GM15510 (cell line): ENCODE results near the gene PHLPP2.

Source experiments
- POLR2A ChIP-seq: IDR thresholded peaks from 3 replicates; pipeline ENCODE4 v1.6.1; 2011; ENCODE audit warnings: borderline replicate concordance; ENCODE audit not compliant: insufficient read length; ENCODE audit errors: extremely low read depth

PHLPP2 gene

DNA sequence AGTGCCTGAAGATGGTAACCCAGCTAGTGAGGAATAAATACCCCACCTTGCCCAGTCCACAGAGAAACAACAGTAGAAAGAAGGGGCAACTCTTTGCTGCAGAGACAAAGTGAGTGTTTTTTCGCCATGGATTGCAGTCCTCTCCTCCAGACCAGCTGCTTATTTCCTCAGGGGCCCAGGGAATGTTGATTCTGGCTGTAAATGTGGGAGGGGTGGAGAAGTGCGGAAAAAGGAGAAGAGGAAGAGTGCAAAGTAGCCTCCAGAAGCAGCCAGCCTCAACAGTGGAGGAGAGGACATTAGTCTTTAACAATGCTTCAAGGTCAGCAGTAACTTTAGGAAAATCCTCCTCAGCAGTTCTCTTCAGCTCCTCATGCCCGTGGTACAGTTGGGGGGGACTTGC, 8.1 kb upstream of the PHLPP2 start:
- TF ChIP-seq POLR2A: no peak

DNA sequence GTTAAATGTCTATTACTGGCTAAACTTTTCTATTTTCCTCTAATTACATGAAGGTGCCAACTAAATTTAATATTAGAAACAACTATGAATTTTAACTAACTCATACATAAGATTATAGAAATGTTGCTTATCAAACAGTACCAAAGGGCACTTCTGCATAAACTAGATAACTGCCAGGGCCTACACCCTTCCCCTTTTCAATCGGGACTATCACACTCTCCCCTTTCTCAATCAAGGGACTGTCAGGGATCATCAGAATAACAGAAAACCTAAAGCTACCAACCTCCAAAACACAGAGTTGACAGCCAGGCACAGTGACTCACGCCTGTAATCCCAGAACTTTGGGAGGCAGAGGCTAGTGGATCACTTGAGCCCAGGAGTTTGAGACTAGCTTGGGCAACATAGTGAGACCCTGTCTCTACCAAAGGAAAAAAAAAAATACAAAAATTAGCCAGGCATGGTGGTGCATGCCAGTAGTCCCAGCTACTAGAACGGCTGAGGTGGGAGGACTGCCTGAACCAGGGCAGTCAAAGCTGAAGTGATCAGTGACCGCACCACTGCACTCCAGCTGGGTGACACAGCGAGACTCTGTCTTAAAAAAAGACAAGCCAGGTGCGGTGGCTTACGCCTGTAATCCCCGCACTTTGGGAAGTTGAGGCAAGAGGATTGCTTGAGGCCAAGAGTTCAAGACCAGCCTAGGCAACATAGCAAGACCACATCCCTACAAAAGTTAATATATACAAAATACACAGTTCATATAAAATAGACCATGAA, 3.2 kb upstream of the PHLPP2 start:
- no peak for TF ChIP-seq POLR2A

GRCh38 chr16:71726476-71727315, 2.2 kb upstream of the PHLPP2 start:
- TF ChIP-seq POLR2A: no peak

GRCh38 chr16:71723537-71724319, 773 bp downstream of the PHLPP2 start:
- TF ChIP-seq POLR2A: peak; percentile 49

DNA sequence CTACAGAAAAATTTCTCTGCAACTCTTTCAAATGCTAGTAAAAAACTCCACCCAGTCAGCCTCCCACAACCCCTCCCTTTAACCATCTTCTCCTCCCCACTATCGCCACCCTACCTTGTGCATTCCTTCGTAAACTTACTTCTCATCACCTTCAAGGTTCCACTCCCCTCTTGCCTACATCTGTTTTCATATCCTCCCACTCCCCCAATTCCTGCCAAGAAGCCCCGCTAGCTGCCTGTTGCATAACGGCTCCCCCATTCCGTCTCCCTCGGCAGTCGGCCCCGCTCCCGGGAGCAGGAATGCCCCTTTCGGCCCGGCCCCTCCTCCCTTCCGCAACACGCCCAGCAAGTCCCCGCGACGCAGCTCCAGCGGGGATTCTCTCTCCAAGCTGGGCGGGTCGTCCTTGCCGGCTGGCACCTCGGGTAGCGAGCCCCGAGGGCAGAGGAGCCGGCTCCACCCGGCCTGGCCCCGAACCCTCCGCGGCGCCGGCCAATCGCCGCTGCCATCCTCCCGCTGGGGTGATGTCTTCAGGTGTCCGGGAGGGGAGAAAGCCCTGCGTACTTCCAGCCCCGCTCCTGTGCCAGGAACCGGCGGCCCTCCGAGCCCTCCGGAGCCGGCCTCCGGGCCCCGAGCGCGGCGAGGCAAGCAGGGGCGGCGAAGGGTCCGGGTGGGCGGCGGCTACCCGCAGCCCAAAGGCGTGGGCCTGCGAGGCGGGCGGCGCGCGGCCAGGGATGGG, 1.5 kb downstream of the PHLPP2 start:
- no peak for TF ChIP-seq POLR2A

DNA sequence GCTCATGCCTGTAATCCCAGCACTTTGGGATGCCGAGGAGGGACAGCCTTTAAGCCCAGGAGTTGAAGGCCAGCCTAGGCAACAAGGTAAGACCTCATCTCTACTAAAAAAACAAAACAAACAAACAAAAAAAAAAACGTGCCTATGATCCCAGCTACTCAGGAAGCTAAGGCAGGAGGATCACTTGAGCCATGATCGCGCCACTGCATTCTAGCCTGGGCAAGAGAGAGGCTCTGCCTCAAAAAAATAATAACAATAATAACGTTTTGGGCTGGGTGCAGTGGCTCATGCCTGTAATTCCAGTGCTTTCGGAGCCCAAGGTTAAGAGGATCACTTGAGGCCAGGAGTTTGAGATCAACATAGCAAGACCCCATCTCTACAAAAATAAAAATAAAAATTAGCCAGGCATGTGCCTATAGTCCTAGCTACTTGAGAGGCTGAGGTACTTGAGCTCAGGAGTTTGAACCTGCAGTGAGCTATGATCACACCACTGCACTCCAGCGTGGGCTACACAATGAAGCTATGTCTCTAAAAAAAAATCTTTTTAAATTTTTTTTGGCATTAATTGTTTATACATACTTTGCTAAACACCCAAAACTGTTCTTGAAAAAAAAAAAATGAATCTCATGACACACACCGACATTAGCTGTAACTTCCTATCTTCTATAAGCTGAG, 3.3 kb downstream of the PHLPP2 start:
- no peak for TF ChIP-seq POLR2A

DNA sequence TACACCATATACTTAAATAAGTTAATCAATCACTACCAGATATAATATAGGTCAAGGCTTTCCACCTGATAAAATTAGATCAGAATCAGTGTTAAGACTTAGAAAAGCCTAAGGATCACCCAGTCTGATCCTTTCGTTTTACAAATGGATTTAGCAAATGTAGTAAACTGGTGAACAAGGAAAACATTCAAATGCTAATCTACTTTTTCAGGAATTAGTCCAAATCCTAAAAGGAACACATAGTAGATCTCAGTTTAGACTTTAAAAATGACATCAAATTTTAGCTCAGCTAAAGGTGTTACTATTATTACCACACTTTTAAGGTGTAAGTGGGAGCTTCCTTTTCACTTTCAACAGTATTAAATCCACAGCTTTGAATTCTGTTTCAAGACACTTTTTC, 12.0 kb downstream of the PHLPP2 start:
- no peak for TF ChIP-seq POLR2A

DNA sequence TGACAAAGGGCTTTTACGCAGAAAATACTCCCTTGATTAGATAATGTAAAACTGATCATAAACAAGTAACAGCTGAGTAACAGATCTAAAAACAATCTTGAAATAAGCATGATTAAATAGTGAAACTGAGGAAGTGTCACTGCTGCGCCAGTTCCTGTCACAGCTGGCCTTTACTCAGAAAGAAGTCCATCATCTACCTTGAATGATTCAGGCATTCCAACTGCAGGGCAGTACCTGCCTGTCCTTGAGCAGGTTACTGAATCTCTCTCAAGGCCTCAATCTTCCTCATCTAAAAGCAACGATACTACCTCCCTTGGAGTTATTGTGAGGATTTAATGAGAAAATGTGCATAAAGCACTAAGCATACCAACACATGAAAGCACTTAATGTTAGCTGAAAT, 12.7 kb downstream of the PHLPP2 start:
- TF ChIP-seq POLR2A: no peak

DNA sequence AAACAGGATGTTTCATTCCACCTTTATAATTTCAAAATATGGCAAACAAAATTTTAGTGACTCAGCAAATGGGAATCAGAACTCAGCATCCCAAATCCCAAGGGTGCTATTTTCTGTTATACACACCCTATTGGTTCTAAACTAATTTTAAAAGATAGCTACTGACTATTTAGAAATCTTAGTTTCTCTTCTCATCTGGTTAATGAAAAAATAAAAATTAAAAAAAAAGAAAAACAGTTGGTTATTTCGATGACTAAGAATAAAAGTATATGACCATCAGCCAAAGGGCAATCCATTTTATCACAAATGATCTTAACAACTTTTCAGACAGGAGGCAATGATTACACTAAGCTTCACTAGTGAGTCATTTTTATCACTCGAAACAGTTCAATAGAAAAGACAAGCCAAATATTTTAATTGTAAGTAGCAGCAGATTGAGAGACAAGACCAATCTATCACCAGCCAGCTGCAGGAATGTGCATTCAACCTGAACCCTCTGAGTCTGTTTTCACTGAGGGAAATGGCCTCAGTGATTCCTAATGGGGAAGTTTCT, 15.2 kb downstream of the PHLPP2 start:
- no peak for TF ChIP-seq POLR2A

GRCh38 chr16:71708696-71709095, 15.8 kb downstream of the PHLPP2 start:
- no peak for TF ChIP-seq POLR2A

DNA sequence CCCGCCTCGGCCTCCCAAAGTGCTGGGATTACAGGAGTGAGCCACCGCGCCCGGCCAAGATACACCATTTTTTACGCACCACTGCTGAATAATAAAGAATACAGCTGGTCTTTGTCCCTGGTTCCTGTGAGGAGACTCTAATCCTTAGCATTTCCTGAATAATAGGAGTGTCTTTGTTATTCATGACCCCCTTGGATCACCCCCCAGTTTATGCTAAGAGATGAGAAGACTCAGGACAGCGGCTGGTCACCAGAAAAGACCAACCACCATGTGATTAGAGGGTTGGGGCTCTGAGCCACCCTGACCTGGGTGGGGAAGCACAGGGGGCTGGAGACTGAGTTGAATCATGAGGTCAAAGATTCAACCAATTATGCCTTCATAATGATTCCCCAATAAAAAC, 17.3 kb downstream of the PHLPP2 start:
- no peak for TF ChIP-seq POLR2A

DNA sequence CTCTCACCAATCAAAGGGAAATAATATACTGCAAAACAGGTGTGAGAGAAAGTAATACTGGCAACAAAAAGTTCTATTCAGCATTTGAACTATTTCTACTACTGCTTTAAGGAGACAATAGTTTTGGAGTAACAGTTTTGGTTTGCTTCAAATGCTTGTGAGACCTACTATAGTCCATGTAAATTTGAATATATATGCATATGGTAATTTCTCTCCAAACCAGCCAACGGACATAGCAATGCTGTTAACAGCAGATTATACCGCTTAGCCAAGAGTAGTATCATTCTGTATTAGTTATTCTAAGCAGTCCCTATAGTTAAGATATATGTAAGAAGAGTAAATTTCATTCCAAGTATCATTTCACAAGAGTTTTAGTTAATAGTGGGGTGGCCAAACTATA, 18.5 kb downstream of the PHLPP2 start:
- TF ChIP-seq POLR2A: no peak

- no peak for TF ChIP-seq POLR2A
These were observed 21.2 kb downstream of the PHLPP2 start for GRCh38 chr16:71703333-71703732.

DNA sequence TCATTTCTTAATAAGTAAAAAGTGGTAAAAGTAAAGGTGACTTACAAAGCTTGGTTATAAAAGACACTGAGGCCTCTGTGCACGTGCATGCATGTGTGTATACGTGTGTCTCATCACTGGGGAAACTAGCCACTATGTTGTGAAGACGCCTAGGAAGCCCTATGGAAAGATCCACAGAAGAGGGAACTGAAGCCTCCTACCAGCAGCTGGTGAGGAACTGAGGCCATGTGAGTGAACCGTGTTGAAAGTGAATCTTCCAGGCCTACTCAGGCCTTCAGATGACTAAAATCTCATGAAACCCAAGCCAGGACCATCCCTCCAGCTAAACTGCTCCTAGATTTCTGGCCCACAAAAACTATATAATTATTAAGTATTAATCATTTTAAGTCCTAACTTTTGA, 23.7 kb downstream of the PHLPP2 start:
- TF ChIP-seq POLR2A: no peak
